Pancreas (tissue), 10 donors: ENCODE results near the gene IFNA7. TPM values are rescaled to one million over a fixed set of nuclear protein-coding genes. Genes with fewer than 3 reads are reported as not detected.
A peak's percentile ranks its signal among the peaks of the same experiment; 100 is the strongest.

ENCODE experiments used
- ATAC-seq, 4 donors: fragments of 200-7000 bp; cut with Tn5 transposase; one replicate each; pipeline versions ENCODE4 v1.8.0 to v1.9.1; 2020; ENCODE audit warnings: mild to moderate bottlenecking in 4 of 4, moderate library complexity in 4 of 4
- DNase-seq, 6 donors: peaks; one replicate each; pipeline ENCODE4 v3.0.0-alpha.2; 2020
- FAIRE-seq: peaks from 2 replicates; lab custom pipeline; 2012; peaks lifted over from hg19 to GRCh38; lab: Jason Lieb, UNC
- H3K27ac ChIP-seq, 4 donors: fragments of 200-600 bp; sonication (generic); 1 replicate in 3 of 4; 2 replicates in 1 of 4; pipeline versions ENCODE4 v1.5.0 to v1.8.0; 2020
- H3K27me3 ChIP-seq, 4 donors: fragments of 200-600 bp; one replicate each; pipeline ENCODE4 v1.8.0; 2021
- H3K36me3 ChIP-seq, 3 donors: fragments of 200-600 bp; sonication (generic) in 1 of 3; one replicate each; pipeline versions ENCODE4 v1.5.0 to v1.8.0; 2020 to 2021
- H3K4me1 ChIP-seq, 3 donors: fragments of 200-600 bp; one replicate each; pipeline ENCODE4 v1.8.0; 2021
- H3K4me3 ChIP-seq, 4 donors: fragments of 200-600 bp; sonication (generic) in 2 of 4; one replicate each; pipeline versions ENCODE4 v1.5.0 to v1.8.0; 2020 to 2021
- H3K9me3 ChIP-seq, 4 donors: fragments of 200-600 bp; one replicate each; pipeline ENCODE4 v1.8.0; 2021
- WGBS, 2 donors: extraction: QIAGEN DNeasy Blood & Tissue Kit; methylation state at CpG; one replicate each; pipeline ENCODE4 v1.1.7; 2013; 5-methylcytosine and 5-hydroxymethylcytosine counted together
- intact Hi-C, 3 donors: fragments of 100-400 bp; cut with DNase I; formaldehyde crosslinking; loops; one replicate each; pipeline versions ENCODE4 v1.11.1 to v1.14.2; 2022
- polyA plus RNA-seq, 2 donors: library from polyadenylated mRNA; stranded (reverse); fragments of 200-250 nt; gene quantifications; one replicate each; pipeline ENCODE4 v1.2.3, GENCODE V29; 2013
- total RNA-seq, 6 donors: library from RNA; stranded (reverse); fragmentation: NEBNext Ultra II Directional in 4 of 6; extraction: Animal tissue kit (Norgen Biotek cat#: 25700) in 4 of 6; gene quantifications; one replicate each; pipeline versions ENCODE4 v1.2.1 to v1.2.4, GENCODE V29; 2021 to 2023
- TF ChIP-seq, protein P1 (sequence below), 4 donors: fragments of 200-600 bp; sonication (generic) in 3 of 4; IDR thresholded peaks; one replicate each; pipeline versions ENCODE4 v1.5.0 to v1.8.0; 2021; ENCODE audit warnings: antibody characterized with exemption in 4 of 4
- donor health status: healthy with polysubstance abuse.
- donor health status: DM: no; HTN: no; CAD: no; lungs with moderate emphysema.
- donor health status: DM: no; HTN: no; CAD: no.
- donor health status: control.
- donor health status: control.
- donor health status: Bipolar disorder and iron deficiency.
- donor health status: DM: yes; HTN: yes; CAD: no.
- donor health status: DM: no; HTN: no; CAD: no.
- donor health status: DM: no; HTN: no; CAD: no.
- donor health status: DM: yes; HTN: yes; CAD: no.

IFNA7 gene
- total and polyA plus RNA-seq, 8 donors, result not detected

DNA sequence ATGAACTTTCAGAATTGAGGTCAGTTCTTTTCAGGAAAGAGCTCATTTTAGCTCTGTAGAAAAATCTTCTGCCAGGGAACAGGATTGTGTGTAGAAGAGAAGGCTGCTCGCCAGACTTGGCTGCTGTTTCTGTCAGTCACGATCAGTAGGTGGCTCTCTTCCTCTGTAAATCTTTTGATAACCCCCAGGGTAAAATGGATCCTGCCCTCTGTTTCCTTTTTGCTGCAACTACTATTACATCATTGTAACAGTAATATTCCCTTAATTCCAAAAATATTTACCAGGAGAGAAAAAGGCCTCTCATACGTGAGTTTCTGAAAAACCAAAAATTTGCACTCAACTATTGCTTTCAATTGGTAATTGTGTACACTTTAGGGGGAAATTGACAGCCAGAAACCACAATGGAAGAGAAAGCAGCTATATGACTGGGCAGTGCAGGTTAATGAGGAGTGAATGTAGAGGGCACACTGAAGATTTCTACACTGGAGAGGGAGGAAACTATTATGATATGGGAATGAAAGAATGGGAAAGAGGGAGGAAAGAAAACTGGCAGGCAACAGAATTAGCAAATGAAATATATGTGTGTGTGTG is 47.9 kb downstream of the IFNA7 start:
- Histone ChIP-seq H3K4me3 (no peak overlapping the region), H3K36me3 (no peaks in the 10 kb centered on the region), H3K4me1 (no peaks in the 10 kb centered on the region), H3K9me3 (no peaks in the 10 kb centered on the region), H3K27ac (no peak overlapping the region), H3K27me3 (no peaks in the 10 kb centered on the region)
- no peak for FAIRE-seq
- 12 to 17% methylated on average over 3 of the region's 3 CpGs for WGBS, 2 donors
- TF ChIP-seq, protein P1, sequence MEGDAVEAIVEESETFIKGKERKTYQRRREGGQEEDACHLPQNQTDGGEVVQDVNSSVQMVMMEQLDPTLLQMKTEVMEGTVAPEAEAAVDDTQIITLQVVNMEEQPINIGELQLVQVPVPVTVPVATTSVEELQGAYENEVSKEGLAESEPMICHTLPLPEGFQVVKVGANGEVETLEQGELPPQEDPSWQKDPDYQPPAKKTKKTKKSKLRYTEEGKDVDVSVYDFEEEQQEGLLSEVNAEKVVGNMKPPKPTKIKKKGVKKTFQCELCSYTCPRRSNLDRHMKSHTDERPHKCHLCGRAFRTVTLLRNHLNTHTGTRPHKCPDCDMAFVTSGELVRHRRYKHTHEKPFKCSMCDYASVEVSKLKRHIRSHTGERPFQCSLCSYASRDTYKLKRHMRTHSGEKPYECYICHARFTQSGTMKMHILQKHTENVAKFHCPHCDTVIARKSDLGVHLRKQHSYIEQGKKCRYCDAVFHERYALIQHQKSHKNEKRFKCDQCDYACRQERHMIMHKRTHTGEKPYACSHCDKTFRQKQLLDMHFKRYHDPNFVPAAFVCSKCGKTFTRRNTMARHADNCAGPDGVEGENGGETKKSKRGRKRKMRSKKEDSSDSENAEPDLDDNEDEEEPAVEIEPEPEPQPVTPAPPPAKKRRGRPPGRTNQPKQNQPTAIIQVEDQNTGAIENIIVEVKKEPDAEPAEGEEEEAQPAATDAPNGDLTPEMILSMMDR (IDR thresholded peaks at IDR 0.05), result no peak
- peak in 2 of 4 donors; percentile 45 to 49 for ATAC-seq
- intact Hi-C loops, result no loop called here
- no peak for DNase-seq

DNA sequence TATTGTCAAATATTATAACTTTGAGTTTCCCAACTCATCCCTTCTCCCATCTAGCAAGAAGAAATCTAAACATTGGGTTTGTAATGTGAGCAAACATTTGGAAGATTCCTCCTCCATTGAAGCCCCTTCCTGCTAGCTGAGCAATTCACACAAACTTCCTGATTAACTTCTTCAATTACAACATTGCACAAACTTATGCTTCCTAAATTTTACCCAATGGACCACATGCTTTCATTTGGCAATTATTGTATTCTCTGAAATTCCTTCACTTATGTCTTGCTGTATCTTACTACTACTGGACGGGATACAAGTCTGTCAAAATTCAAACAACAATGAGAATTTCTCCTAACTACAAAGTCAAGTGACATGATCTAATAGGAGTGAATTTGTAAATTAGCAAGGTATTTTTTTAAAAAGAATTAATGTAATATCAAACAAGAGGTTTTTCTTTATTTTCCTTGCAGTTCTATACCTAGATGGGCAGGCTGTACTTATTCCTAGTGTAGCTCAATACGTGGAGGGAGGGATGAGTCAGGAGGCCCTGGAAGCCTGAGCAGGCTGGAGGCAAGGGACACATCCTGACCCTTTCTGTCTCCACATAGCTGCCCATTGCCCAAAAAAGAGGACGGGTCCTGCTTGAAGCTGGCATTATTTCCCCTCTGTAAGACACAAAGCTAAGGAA is 48.5 kb downstream of the IFNA7 start:
- DNase-seq (no peak), FAIRE-seq (no peak), ATAC-seq (no peak)
- H3K4me3 ChIP-seq, result no peak overlapping the region
- no peaks in the 10 kb centered on the region for H3K36me3 ChIP-seq
- WGBS, 2 donors, result 31 to 40% methylated on average over 3 of the region's 3 CpGs
- no peaks in the 10 kb centered on the region for H3K9me3 ChIP-seq
- TF ChIP-seq, protein P1 (IDR thresholded peaks at IDR 0.05), result no peak
- H3K27me3 ChIP-seq, result no peaks in the 10 kb centered on the region
- no peak overlapping the region for H3K27ac ChIP-seq
- intact Hi-C loops, result no loop called here
- H3K4me1 ChIP-seq, result no peaks in the 10 kb centered on the region

Other genes starting within 250 kb of the IFNA7 start
- gene HACD4, start 170.6 kb downstream of the IFNA7 start, total RNA-seq, result 1 to 10 TPM in 1 of 6 donors, under 1 TPM in 5; 0.09 to 1.7 (median 0.24) TPM
- gene HACD4, start 170.6 kb downstream of the IFNA7 start, polyA plus RNA-seq, result under 1 TPM; 0.23 to 0.33 TPM
- not detected for gene IFNB1, start 124.3 kb downstream of the IFNA7 start, total RNA-seq
- not detected for gene IFNB1, start 124.3 kb downstream of the IFNA7 start, polyA plus RNA-seq
- gene IFNW1, start 60.4 kb downstream of the IFNA7 start, total RNA-seq, result not detected
- gene IFNW1, start 60.4 kb downstream of the IFNA7 start, polyA plus RNA-seq, result not detected
- not detected for gene IFNA21, start 35.5 kb downstream of the IFNA7 start, total RNA-seq
- not detected for gene IFNA21, start 35.5 kb downstream of the IFNA7 start, polyA plus RNA-seq
- gene IFNA4, start 14.6 kb downstream of the IFNA7 start, total RNA-seq, result not detected
- not detected for gene IFNA4, start 14.6 kb downstream of the IFNA7 start, polyA plus RNA-seq
- gene IFNA10, start 4.9 kb upstream of the IFNA7 start, total RNA-seq, result not detected
- gene IFNA10, start 4.9 kb upstream of the IFNA7 start, polyA plus RNA-seq, result not detected
- not detected for gene IFNA16, start 15.1 kb upstream of the IFNA7 start, total RNA-seq
- not detected for gene IFNA16, start 15.1 kb upstream of the IFNA7 start, polyA plus RNA-seq
- not detected for gene IFNA17, start 26.0 kb upstream of the IFNA7 start, total RNA-seq
- not detected for gene IFNA17, start 26.0 kb upstream of the IFNA7 start, polyA plus RNA-seq
- not detected for gene IFNA14, start 37.8 kb upstream of the IFNA7 start, total RNA-seq
- not detected for gene IFNA14, start 37.8 kb upstream of the IFNA7 start, polyA plus RNA-seq
- gene IFNA5, start 103.1 kb upstream of the IFNA7 start, total RNA-seq, result not detected
- gene IFNA5, start 103.1 kb upstream of the IFNA7 start, polyA plus RNA-seq, result not detected
- gene KLHL9, start 133.2 kb upstream of the IFNA7 start, total RNA-seq, result 10 to 100 TPM in 2 of 6 donors, 1 to 10 TPM in 4; 5.4 to 14.8 (median 7.3) TPM
- 1 to 10 TPM; 3.2 to 7.8 TPM for gene KLHL9, start 133.2 kb upstream of the IFNA7 start, polyA plus RNA-seq
- gene IFNA6, start 148.7 kb upstream of the IFNA7 start, total RNA-seq, result not detected
- gene IFNA6, start 148.7 kb upstream of the IFNA7 start, polyA plus RNA-seq, result not detected
- gene IFNA13, start 165.9 kb upstream of the IFNA7 start, total RNA-seq, result not detected
- gene IFNA13, start 165.9 kb upstream of the IFNA7 start, polyA plus RNA-seq, result under 1 TPM in 1 of 2 donors, not detected in 1; 0.07 TPM
- not detected for gene IFNA2, start 183.2 kb upstream of the IFNA7 start, total RNA-seq
- gene IFNA2, start 183.2 kb upstream of the IFNA7 start, polyA plus RNA-seq, result not detected
- gene IFNA8, start 206.9 kb upstream of the IFNA7 start, total RNA-seq, result not detected
- not detected for gene IFNA8, start 206.9 kb upstream of the IFNA7 start, polyA plus RNA-seq
- gene IFNA1, start 238.2 kb upstream of the IFNA7 start, total RNA-seq, result not detected
- gene IFNA1, start 238.2 kb upstream of the IFNA7 start, polyA plus RNA-seq, result not detected